HG03045 (cell line): ENCODE measurements around the gene ZFPM1.

Experiments used
- ATAC-seq: cut with Tn5 transposase; IDR thresholded peaks from one replicate; pipeline ENCODE4 v1.9.1; 2021; ENCODE audit warnings: mild to moderate bottlenecking, moderate library complexity; ENCODE audit not compliant: unreplicated experiment

Gene ZFPM1

GRCh38 chr16:88585269-88585668 lies 132.2 kb downstream of the ZFPM1 start:
- no peak for ATAC-seq

- no peak for ATAC-seq
These were observed 133.0 kb downstream of the ZFPM1 start for GRCh38 chr16:88585927-88586581.
